ENCODE data around the gene TBK1. TPM values are rescaled to one million over a fixed set of nuclear protein-coding genes. Genes with fewer than 3 reads are reported as not detected.

The TBK1 gene
- total and polyA plus RNA-seq, 2 of the 4 experiments (the other 2 are of a cell fraction) = 9.9 to 11.6 TPM

- Histone ChIP-seq H2AK9ac (replicated peaks; ENCODE audit: low read depth, low read length, poor library complexity) (no peak overlapping the region), H2AFZ (replicated peaks; ENCODE audit: low read length, poor library complexity) (no peak overlapping the region), H3K4me2 (ENCODE audit: low read depth, low read length) (no peak overlapping the region), H2BK120ac (ENCODE audit: low read depth, low read length) (no peak overlapping the region), H4K8ac (ENCODE audit: low read depth in 2 of 2, low read length in 2 of 2) (no peak overlapping the region), H3K4me3 (ENCODE audit: insufficient read depth, low read depth, low read length) (no peak overlapping the region), H3K4ac (ENCODE audit: low read depth, low read length) (no peak overlapping the region), H3K23ac (ENCODE audit: low read depth, low read length) (no peak overlapping the region), H3K79me1 (ENCODE audit: low read depth in 1 of 2, low read length in 2 of 2) (peaks cover 19 to 21% of the 10 kb centered on the region in 2 experiments), H2BK15ac (ENCODE audit: low read depth, low read length) (no peak overlapping the region), H3K9ac (ENCODE audit: low read depth, low read length) (no peak overlapping the region), H3K18ac (ENCODE audit: low read depth, low read length) (no peak overlapping the region), H2AK5ac (ENCODE audit: low read depth, low read length) (no peak overlapping the region), H3K27me3 (ENCODE audit: control insufficient read depth, insufficient read depth, low read length) (no peaks in the 10 kb centered on the region), H2BK20ac (ENCODE audit: low read depth, low read length) (no peak overlapping the region), H3K9me1 (ENCODE audit: insufficient read depth, low read length) (no peaks in the 10 kb centered on the region), H4K20me1 (ENCODE audit: insufficient read depth, low read length) (peaks cover 10% of the 10 kb centered on the region; the same call in 1 of the 2 replicates), H3K56ac (ENCODE audit: extremely low read depth, insufficient read depth, low read length) (no peak overlapping the region), H3K4me1 (ENCODE audit: control insufficient read depth, insufficient read depth, low read length) (no peaks in the 10 kb centered on the region), H3K9me3 (ENCODE audit: control insufficient read depth, insufficient read depth, low read length) (no peaks in the 10 kb centered on the region), H4K91ac (ENCODE audit: insufficient read depth, low read depth, low read length) (no peak overlapping the region), H2BK5ac (ENCODE audit: low read depth, low read length, poor library complexity, severe bottlenecking) (no peak overlapping the region), H3K36me3 (ENCODE audit: control insufficient read depth, insufficient read depth, low read length) (peaks cover 61% of the 10 kb centered on the region), H3K27ac (ENCODE audit: insufficient read depth, low read length) (no peak overlapping the region), H4K5ac (ENCODE audit: low read depth, low read length) (no peak overlapping the region), H3K14ac (replicated peaks; ENCODE audit: low read depth, low read length) (no peak overlapping the region)
- BruUV-seq (replicated peaks) = no TSS peak
- in situ Hi-C loops (cut with MboI; ENCODE audit: low sequenced_read_pairs) = no loop called here
- CTCF ChIA-PET = no interaction called here
- WGBS, 2 experiments (ENCODE audit: extremely low coverage in 2 of 2, insufficient read length in 1 of 2) = no CpG with 5 or more reads among the region's 2 CpGs
- POLR2A ChIA-PET (ENCODE audit: unreplicated experiment) = no interaction called here
- DNase-seq (no peak), ATAC-seq (ENCODE audit: low read depth) (no peak; the same call in 1 of the 2 replicates)
- dilution Hi-C loops (cut with HindIII; ENCODE audit: low sequenced_read_pairs, unreplicated experiment) = no loop called here
- no peak for TF ChIP-seq USF2 (IDR thresholded peaks at IDR 0.05; ENCODE audit: low read depth, low read length)
- no peak for TF ChIP-seq MAZ (IDR thresholded peaks at IDR 0.05; ENCODE audit: borderline replicate concordance, low read depth, low read length)
- TF ChIP-seq ELK1 (IDR thresholded peaks at IDR 0.05; ENCODE audit: borderline replicate concordance, low read depth, low read length) = no peak
- no peak for TF ChIP-seq BHLHE40 (IDR thresholded peaks at IDR 0.05; ENCODE audit: low read depth, low read length)
- intact Hi-C loops (cut with micrococcal nuclease) = loop anchor here (5.0 kb wide), 1 partner anchor 66 kb away; no protein-coding TSS in a partner anchor
Measured at GRCh38 chr12:64430886-64431285, 21.0 kb upstream of the TBK1 start.

Measured in IMR-90 (cell line).